G401.6 (cell line): ENCODE measurements around the gene KRT2.

Experiments used
- FAIRE-seq: peaks from 2 replicates; lab custom pipeline; 2012; peaks lifted over from hg19 to GRCh38; lab: Jason Lieb, UNC

The KRT2 gene

GRCh38 chr12:52651726-52652261, at the start of gene KRT2:
KRT2 (minus strand) TSS chr12:52652211; CDS start chr12:52652142, 69 bp downstream.
- no peak for FAIRE-seq

- no peak for FAIRE-seq
Measured at GRCh38 chr12:52701281-52701680, 49.3 kb upstream of the KRT2 start.

- FAIRE-seq = no peak
Measured at GRCh38 chr12:52699960-52700359, 47.9 kb upstream of the KRT2 start.

GRCh38 chr12:52699373-52699772, 47.4 kb upstream of the KRT2 start:
- FAIRE-seq = no peak

- FAIRE-seq = no peak
Measured at GRCh38 chr12:52698651-52699340, 46.8 kb upstream of the KRT2 start.

DNA sequence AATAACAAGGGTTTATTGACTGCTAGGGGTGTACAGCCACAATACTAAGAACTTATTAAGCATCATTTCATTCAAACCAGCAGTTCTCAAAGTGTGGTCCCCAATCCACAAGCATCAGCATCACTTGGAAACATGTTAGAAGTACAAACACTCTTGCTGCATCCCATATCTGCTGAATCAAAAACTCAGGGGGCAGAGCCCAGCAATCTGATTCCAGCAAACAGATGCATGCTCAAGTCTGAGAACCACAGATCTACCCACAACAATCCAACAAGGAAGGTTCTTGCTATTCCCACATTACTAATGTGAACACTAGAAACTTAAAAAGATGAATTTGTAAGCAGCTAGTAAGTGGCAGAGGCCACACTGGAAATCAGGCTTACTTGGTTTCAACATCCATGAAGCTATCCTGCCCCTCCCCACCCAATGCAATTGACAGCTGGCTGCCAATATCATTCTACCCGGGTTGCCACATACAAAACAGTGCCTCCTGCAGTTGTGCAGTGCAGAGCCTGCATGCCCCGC, 45.1 kb upstream of the KRT2 start:
- FAIRE-seq = no peak

- FAIRE-seq = no peak
Measured at GRCh38 chr12:52696588-52696987, 44.6 kb upstream of the KRT2 start.

GRCh38 chr12:52695039-52695438, 43.0 kb upstream of the KRT2 start:
- no peak for FAIRE-seq

DNA sequence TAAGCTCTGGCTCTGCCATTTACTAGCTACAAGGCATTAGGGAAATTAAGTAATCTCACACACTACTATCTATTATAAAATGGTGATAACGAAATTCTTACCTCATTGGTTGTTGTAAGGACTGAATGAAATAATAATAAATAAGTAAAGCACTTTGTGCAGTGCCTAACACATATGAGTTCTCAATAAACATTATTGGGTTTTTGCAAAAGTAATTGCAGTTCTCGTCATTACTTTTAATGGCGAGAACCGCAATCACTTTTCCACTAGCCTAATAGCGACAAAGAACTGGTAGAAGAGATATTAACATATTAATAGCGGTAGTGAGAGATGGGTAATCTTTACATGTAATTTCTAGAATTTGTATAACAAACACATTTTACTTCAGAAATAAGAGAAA, 42.1 kb upstream of the KRT2 start:
- no peak for FAIRE-seq

DNA sequence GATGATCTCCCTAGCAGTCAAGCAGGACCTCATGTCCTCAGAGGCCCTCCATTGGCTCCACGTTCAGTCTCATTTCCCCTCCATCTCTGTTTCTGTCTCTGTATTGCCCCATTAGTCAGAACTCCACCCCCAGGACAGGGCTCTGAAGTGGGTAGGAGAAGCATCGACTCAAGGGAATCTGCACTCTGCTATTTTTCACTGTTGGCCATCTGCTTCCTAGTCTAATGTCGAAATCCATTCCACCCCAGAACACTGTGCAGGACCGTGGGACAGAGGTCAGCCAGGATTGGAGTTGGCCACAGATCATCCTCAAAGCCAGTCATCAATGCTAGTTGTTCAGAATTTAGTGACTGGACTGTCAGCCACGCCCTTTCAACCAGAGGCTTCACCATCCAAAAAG, 41.2 kb upstream of the KRT2 start:
- FAIRE-seq = no peak

GRCh38 chr12:52692254-52692653, 40.2 kb upstream of the KRT2 start:
- FAIRE-seq = no peak

- no peak for FAIRE-seq
Measured at GRCh38 chr12:52691841-52692150, 39.8 kb upstream of the KRT2 start.

DNA sequence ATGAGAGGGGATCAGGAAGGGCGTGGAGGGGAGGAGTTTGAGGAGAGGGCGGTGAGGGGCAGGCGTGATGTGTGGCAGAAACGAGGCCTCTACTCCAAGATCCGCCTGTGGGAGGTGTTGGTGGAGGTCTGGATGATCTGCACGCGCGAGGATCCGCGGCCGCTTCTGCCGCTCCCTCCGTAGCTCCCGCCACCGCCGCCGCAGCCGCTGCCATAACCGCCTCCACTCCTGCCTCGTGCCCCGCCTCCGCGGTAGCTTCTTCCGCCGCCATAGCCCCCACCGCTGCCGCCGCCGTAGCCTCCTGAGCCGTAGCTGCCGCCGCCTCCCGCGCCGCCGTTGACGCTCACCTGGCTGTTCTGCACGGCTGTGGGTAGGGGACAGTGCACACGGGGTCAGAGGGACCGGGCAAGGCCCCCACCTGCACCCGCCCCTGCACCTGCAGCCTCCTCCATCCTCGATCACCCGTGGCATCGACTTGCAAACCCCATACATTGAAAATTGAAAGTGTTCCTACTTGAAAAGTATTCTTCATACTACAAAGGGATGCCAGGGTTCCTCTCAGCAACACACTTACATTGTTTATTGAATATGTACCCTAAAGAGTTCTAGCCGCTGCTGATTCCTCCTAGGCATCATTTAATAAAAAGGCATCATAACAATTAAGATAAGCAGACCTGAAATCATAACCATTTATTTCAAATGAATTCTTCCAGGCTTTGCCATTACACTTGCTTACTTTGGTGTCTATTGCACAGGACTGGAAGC, 39.2 kb upstream of the KRT2 start:
- no peak for FAIRE-seq

- FAIRE-seq = no peak
Measured at GRCh38 chr12:52690351-52691075, 38.5 kb upstream of the KRT2 start.

- no peak for FAIRE-seq
Measured at GRCh38 chr12:52689936-52690335, 37.9 kb upstream of the KRT2 start.

DNA sequence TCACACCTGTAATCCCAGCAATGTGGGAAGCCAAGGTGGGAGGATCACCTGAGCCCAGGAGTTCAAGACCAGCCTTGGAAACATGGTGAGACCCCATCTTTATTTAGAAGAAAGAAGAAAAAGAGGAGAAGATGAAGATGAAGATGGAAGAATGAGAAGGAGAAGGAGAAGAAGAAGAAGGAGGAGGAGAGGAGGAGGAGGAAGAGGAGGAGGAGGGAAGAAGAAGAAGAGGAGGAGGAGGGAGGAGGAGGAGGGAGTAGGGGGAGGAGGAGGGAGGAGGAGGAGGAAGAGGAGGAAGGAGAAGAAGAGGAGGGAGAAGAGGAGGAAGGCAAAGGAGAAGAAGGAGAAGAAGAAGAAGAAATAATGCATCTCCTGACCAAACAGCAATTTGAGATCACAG, 37.2 kb upstream of the KRT2 start:
- FAIRE-seq = no peak

GRCh38 chr12:52688481-52688880, 36.5 kb upstream of the KRT2 start:
- FAIRE-seq = no peak

- FAIRE-seq = no peak
Measured at GRCh38 chr12:52687497-52688385, 35.7 kb upstream of the KRT2 start.

DNA sequence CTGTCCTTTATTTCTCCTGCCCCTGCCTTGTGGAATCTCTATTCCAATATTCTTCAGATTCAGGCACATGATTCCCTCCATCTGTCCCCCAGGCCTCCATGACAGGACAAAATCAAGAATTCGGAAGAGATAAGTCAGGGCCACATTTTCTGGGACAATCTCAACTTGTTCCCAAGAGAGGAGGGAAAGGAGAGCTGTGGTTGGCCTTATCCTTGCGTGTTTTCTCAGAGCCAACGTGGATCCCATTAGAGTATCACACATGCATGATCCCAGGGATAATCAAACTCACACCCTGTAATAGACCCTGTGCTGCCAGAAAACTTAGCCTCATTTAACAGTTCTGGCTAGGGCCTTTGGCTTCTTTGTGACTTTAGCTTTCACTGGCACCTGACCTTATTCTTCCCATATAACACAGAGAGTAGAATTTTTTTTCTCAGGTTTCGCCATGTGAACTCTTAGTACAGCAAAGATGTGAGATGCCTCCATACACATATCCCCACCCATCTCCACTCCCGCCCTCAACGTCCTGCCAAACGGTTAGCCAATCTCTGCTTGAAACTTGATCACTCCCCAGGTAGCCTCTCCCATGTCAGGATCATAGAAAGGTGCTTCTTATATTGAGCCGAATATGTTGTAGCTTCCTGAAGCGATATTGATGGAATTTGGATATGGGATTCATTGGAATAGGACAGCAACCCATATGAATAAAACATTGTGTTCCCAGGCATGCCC, 34.9 kb upstream of the KRT2 start:
- no peak for FAIRE-seq

GRCh38 chr12:52686063-52686462, 34.1 kb upstream of the KRT2 start:
- FAIRE-seq = no peak

- no peak for FAIRE-seq
Measured at GRCh38 chr12:52685406-52685890, 33.4 kb upstream of the KRT2 start.
